T follicular helper cell (primary cell): ENCODE measurements around the gene TESK2.

Experiments
- DNase-seq: peaks from one replicate; pipeline ENCODE4 v3.0.0-alpha.2; 2020; ENCODE audit warnings: low read depth

TESK2 gene

DNA sequence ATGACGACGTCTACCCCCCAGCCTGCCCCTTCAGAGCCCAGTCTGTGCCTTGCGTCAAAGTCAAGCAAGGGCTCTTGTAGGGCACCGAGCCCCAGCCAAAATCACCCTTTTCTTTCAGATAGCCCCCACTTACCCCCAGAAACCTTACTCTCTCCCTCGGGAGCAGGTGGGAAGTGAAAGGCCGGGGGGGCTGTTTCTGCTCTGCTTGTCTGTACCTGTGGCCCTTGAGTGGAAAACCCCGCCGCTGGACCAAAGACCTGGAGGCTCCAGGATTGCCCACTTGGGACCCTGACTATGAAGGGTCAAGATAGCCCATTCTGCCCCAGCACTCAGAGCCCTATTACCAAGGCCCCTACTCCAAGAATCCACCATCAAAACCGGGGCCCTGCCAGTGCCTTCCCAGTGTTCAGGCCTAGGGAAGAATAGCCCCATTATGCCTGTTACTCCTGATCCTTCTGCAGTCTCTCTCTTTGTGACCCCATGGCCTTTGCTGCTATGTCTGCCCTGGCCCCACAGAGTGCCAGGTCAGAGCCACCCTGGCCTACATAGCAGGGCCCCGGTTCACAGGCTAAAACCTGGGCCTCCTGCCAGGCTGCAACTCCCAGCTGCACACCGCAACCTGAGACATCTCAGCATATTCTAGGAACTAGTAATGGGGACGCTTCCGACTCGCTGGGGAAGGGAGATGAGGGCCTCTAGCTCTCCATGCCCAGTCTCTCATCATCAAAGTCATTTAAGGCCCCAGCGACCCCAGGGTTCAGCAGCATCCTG, 186.5 kb downstream of the TESK2 start:
- no peak for DNase-seq

DNA sequence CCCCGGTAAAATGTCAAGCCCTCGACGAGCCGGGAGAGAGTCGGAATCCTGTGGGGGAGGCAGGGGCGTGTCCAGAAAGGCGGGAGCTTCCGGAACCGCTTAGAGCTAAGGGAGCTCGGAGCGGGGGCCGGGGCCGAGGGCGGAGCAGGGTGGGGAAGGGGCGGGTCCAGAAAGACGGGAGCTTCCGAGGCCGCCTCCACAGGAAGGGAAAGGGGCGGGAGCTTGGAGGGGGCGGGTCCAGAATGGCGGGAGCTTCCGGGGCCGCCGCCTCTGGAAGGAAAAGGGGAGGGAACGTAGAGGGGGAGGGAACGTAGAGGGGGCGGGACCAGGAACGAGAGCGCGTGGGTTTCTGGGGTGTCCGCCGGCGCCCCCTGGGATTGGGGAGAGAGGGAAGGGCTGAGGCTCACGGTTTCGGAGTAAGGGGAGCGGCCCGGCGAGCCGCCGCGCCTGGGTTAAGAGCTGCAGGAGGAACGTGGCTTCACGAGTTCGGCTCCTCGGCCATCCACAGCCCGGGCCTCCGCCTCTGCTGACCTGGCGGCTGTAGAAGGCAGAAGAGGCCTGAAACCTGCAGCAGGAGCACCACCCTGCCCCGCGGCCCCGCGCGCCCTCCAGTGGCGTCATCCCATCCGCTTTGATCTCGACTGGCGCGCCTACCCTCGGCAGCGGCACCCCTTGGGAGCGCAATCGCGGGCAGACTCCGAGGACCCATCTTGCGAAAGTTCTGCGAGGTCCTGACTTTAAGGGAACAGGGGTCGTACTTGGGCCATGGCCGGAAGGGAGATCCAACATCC, 187.2 kb downstream of the TESK2 start:
- DNase-seq, result peak; percentile 97

DNA sequence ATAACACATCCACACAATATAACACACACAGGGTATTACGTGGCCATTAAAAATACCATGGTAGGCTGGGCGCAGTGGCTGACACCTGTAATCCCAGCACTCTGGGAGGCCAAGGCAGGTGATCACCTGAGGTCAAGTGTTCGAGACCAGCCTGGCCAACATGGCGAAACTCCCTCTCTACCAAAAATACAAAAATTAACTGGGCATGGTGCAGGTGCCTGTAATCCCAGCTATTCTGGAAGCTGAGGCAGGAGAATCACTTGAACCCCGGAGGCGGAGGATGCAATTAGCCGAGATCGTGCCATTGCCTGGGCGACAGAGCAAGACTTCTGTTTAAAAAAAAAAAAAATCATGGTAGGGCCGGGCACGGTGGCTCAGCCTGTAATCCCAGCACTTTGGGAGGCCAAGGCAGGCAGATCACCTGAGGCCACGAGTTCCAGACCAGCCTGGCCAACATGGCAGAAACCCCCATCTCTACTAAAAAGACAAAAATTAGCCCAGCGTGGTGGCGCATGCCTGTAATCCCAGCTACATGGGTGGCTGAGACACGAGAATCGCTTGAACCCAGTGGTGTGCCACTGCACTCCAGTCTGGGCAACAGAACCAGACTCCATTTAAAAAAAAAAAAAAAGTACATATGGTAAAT, 188.3 kb downstream of the TESK2 start:
- DNase-seq, result no peak

DNA sequence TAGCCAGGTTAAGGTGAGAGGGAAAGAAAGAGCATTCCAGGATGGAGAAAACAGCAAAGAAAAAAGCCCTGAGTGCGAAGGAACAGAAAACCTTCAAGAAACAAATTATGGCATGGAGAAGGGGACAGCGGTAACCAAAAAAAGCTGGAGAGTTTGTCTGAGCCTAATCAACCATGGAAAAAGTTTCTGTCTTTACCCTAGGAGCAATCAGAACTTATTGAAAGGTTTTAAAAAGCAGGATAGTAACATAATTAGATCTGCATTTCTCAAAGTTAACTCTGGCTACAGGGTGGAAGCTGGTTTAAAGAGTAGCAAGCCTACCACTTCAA, 190.3 kb downstream of the TESK2 start:
- no peak for DNase-seq

DNA sequence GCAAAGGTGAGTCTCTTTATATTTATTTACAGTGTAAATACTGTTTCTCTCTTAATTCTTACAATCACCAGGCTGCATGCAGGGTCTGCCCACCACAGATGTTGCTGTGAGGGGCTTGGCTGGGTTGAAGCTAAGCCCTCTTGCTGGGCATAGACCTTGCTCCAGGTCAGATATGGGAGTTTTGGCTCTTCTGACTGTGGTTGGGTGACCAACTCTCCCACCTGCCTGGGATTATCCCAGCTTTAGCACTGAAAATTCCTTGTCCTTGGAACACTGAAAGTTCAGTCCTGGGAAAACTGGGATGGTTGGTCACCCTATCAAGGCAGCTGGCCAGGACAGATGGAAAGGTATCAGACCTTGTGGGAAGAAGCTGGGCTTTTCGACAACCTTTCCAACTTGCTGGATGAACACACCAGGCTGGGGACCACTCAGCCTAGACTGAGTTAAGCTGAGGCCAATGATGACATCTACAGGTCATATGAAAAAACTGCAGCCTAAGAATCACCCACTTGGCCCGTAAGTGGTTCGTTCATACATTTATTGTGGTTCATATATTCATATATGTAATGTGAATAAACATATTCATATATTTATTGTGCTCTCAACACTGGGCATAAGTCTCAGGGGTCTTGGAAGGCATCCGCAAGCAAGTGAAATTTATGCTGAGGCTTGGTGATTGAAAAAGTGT, 190.8 kb downstream of the TESK2 start:
- DNase-seq, result peak; percentile 14

DNA sequence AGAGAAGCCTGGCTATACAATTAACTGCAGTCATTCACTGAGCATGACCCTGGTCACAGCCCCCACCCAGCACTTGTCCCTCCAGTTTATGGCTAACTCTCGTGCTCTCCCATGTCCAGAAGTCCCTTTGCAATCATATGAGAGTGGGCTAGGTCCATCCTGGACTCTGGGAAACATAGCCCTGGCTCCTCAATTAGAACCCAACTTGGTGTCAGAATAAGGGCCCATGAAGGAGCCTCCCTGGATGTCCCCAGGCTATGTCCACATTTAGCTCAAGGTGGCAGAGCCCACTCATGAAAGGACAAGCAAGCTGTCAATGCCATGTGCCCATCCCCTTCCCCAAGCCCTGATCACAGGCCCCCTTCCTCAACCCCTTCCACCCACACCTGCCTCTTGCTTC, 191.7 kb downstream of the TESK2 start:
- no peak for DNase-seq

DNA sequence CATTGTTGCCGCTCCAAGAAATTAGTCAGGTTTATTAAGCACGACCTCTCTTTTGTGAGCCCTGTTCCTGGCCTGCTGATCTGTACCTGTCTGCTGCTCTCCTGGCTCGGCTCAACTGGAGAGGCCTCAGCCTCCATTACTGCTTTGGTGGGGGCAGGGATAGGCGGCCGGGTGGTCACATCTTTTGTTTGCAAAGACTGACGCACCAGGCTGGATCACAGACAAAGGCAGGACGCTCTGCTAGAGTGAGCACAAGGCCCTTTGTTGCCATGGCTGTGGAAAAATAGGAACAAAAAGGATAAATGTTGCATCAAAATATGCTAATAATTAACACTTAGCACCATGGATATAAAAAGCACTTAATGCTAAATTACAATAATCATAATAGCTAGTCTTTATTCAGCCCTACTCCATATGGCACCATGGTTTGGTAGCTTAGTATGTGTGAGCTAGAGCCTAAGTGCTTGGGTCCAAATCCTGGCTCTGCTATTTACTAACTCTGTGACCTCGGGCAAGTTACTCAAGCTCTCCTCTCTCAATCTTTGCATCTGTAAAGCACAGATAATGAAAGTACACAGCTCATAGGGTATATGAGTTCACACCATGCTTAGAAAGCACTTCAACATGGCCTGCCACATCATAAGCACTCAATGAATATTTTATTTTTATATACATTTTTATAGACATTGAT, 193.2 kb downstream of the TESK2 start:
- DNase-seq, result no peak
